COLO829 (cell line): ENCODE measurements around the gene EXOC6B.
A peak's percentile ranks its signal among the peaks of the same experiment; 100 is the strongest.

Experiments
- DNase-seq: peaks from one replicate; pipeline ENCODE4 v3.0.0; 2012; ENCODE audit warnings: low spot score

Gene EXOC6B

GRCh38 chr2:72144632-72145288 lies 681.1 kb downstream of the EXOC6B start:
- peak; percentile 49 for DNase-seq

DNA sequence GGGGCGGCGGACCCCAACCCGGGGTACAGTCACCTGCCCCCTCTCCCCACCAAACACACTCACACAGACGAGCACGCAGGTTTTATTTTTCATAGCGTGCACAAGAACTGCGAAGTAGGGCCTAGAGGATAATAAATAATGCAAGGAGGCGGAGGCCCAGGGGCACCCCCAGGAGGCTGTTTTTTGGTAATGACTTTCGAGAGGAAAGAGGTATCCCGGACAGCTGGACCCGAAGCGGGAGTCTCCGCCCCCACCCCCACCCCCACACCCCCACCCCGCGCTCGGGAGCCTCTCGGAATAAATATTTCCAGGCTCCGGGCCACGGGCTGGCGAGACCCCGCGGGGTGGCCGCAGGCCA lies 681.6 kb downstream of the EXOC6B start:
- no peak for DNase-seq

- DNase-seq, result no peak
Observed at GRCh38 chr2:72143441-72144273, 682.2 kb downstream of the EXOC6B start.

DNA sequence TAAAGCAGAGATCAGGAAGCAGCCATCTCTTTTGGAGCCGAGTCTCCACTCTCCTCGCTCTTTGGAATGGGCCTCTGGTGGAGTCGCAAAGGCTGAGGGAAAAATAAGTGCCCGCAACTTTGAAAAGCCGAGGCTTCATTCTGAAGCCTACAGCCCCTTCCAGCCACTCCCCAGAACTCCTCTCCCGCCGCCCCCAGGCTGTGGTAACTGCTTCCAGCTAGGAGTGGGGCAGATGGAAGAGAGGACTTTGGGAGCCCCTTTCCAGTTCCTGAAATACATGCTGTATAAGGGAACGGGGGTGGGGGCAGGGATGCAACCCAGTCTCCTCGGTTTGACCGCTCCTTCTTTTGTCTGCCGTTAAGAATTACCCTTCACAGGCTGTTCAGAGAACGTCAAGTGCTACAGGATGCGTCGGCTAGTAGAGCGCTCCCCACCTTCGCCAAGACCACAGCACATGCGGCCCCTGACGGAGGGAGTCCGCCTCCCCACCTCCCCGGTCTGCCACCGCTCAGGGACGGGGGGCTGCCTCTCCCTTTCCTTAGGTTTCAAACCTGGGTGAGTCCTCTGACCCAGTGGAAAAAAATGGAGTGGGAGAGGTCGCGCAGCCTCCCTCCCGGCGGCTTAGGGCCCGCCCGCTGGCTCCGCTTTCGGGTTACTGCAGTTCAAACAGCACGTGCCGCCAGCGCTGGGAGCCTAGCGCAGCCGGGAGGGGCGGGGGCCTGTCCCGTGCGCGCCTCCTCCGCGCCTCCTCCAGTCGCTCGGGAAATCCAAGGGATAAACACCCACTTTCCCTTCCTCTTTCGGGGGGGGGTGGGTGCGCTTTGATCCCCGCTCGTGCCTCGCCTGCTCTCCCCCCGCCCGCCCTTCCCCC lies 683.0 kb downstream of the EXOC6B start:
- no peak for DNase-seq

- no peak for DNase-seq
Observed at GRCh38 chr2:72141881-72142451, 683.9 kb downstream of the EXOC6B start.

GRCh38 chr2:72141032-72141645 lies 684.7 kb downstream of the EXOC6B start:
- no peak for DNase-seq

- no peak for DNase-seq
Observed at GRCh38 chr2:72140621-72140960, 685.2 kb downstream of the EXOC6B start.

GRCh38 chr2:72139874-72140620 lies 685.8 kb downstream of the EXOC6B start:
- DNase-seq, result no peak

GRCh38 chr2:72139471-72139873 lies 686.4 kb downstream of the EXOC6B start:
- DNase-seq, result no peak

GRCh38 chr2:72138921-72139381 lies 686.9 kb downstream of the EXOC6B start:
- DNase-seq, result no peak

DNA sequence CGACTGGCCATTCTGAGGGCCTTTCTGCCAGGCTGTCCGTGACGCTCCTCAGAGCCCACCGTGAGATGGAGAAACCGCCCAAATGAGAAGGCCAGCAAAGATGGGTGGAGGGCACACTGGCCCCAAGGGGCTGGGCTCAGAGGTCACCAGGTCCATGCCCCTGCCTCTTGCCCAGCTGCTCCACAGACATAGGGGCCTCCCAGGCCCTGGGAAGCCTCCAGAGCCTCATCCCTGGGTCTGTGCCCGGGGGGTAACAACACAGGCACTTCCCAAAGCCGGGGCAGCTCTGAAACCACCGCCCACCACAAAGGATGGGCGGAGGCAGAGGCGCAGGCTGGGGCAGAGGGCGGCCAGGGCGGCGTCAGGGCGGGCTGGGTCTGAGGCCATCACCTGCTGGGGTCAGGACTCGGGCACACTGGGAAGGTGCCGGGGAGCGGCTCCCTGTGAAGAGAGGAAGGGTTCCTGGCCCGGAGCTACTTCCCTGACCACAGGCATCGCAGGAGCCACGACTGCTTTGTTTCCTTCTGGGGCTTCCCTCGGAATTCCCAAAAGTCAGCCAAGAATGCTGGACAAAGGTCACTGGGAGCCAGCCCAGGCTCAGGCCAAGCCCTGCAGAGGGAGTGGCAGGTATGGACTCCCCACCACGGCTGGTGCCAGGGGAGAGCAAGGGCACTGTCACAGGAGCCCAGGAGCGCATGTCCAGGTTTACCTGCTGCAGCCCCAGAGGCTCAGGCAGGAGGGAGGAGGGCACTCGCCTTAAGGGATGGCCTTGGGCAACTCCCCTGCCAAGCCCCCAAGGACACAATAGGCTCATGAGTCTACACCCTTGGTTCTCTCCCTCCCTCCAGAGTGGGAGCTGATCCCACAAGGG lies 687.6 kb downstream of the EXOC6B start:
- no peak for DNase-seq

DNA sequence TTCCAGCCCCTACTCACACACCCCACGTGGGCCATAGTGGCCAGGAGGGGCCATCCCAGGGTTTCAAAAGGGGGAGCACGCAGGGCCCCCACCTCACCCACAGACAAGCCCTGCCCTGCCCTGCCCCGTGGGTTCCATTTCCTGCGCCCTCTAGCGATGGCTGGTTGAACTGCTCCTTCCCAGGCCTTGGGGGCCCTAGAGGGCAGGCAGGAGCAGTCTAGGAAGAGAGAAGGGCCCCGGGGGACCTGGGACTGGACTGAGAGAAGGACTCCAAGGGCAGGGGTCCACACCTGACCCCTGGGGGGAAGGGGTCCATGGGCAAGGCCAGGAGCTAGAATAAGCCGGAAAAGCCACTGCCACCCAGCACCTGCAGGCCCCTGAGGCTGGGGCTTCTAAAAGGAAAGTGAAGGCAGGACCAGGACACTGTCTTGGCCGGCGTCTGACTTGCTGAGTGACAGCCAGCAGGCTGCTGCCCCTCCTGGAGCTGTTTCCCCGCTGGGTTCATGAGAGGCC lies 688.3 kb downstream of the EXOC6B start:
- DNase-seq, result peak; percentile 42

DNA sequence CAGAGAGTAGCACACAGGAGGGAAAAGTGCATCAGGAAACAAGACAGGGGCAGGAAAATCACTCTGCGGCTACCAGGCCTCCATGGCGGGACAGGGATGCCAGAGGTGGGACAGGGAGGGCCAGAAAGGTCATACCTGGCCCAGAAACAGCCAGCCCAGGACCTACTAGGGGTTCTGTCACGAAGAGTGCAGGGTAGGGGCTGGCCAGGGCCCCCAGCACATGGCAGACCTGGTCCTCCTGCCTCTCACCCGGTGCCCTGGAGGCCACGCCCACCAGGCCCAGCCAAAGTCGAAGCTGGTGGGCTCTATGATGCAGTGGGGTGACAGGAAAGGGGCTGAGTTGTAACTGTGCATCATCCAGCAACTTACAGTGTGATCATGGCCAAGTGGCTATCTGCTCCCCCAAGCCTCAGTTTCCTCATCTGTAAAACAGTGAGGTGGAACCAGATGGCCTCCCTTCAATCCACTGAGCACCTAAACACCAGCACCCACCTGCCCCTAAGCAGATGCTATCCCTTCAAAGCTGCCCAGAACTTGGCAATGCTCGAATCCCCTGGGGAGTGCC lies 688.8 kb downstream of the EXOC6B start:
- DNase-seq, result no peak

DNA sequence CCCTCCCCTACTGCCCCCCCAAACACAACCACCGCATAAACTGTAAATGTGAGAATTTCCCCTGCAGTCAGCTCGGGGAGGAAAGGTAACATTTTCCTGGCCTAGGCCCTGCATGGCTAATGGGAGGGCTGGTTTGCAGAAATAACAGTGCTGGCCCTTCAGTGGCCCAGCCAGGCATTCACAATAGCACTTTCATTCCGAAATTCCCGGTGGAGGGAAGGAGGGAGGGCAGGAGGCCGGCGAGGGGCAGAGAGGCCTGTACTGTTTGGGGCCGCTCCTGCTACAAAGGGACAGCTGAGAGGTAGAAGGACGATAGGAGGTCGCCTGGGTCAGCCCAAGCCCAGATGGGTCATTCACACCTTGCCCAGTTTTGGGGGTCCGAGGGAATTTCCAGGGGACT lies 689.5 kb downstream of the EXOC6B start:
- DNase-seq, result peak; percentile 68

GRCh38 chr2:72135921-72136320 lies 689.9 kb downstream of the EXOC6B start:
- DNase-seq, result no peak

DNA sequence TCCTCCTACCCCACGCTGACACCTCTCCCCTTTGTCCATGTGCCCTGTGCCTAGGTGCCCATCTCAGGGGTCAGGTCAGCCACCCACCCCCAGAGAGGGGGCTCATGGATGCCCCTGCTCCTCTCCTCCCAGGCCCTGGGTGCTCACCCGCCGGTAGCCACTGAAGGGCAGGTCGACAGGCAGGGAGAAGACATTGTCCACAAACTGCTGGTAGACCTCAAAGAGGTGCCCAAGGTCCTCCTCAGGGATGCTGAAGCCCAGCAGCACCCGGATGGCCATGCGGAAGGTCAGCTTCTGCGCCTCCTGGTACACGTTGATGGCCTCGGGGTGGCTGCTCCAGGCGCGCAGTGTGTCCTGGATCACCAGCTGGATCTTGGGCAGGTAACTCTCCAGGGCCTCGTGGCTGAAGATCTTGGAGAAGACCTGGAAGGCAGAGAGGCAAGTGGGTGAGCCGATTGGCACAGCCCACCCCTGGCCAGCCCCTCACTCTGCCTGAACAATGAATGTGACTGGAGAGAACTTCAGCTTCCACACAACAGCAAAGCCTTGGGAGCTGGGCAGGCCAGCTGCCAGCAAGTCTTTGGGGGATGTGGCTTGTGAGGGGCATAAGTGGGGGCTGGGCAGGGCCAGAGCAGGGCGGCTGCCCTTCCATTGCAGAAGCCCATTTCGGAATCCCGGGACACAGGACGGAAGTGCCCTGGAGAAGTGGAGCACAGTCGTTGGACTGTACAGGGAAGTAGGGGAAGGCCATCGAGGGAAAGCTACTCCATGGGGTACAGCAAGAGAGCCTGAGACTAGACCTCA lies 690.6 kb downstream of the EXOC6B start:
- no peak for DNase-seq

- no peak for DNase-seq
Observed at GRCh38 chr2:72134408-72134996, 691.3 kb downstream of the EXOC6B start.

DNA sequence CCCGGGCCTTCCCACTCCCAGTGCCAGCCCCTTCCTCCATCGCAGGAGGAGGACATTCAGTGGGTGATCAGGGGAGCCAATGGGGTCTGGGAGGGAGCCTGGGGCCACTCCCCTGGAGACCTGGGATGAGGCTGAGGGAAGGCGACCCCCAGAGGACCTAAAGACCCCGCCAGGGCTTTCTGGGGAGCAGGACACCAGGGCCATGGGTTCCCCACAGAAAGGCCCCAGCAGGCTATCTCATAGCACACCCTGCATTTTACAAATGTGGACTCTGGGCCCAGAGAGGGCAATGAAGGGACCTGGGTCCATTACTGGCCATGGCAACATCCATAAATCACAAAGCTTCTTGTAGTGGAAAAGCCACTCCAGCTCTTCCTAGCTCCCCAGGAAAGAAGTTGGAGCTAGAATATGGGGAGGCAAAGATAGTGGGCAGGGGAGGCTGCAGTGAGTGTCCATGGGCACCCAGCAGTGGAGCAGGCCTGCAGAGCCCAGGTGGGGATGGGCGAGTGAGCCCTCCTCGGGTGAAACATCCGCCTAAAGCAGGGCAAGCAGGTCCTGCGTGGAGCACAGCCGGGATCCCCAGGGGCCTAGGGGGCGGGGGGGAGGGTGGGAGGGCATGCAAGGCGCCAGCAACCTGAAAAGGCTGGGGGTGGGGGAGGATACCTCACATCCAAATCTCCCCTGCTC lies 692.0 kb downstream of the EXOC6B start:
- no peak for DNase-seq
